ENCODE measurements around the gene WDTC1. TPM values are rescaled to one million over a fixed set of nuclear protein-coding genes. Genes with fewer than 3 reads are reported as not detected.
A peak's percentile ranks its signal among the peaks of the same experiment; 100 is the strongest.

Gene WDTC1
- total and polyA plus RNA-seq, 9 of the 15 experiments (the other 6 are each of a cell fraction or from before 2014, with no cell fraction given) = 0.18 to 32.3 (median 8.8) TPM

GRCh38 chr1:27300341-27301051 lies 66.1 kb downstream of the WDTC1 start (continued):
- no peak for TF ChIP-seq PKNOX1 (IDR thresholded peaks at IDR 0.05)
- TF ChIP-seq HES1 (IDR thresholded peaks at IDR 0.05; ENCODE audit: low read depth) = no peak
- TF ChIP-seq GTF2F1 (IDR thresholded peaks at IDR 0.05; ENCODE audit: low read depth, low read length) = 0 out of 2 replicates have a peak, but pooled peaks have one; percentile 48
- no peak for TF ChIP-seq CXXC5 (CRISPR knock-in tag; IDR thresholded peaks at IDR 0.05)
- peak; percentile 92 for TF ChIP-seq DEAF1 (CRISPR knock-in tag; IDR thresholded peaks at IDR 0.05)
- TF ChIP-seq ZNF583 (CRISPR knock-in tag; IDR thresholded peaks at IDR 0.05) = no peak
- peak; percentile 16; the same call in 1 of the 2 replicates for TF ChIP-seq MAX (CRISPR knock-in tag; IDR thresholded peaks at IDR 0.05)
- TF ChIP-seq PHB (CRISPR knock-in tag; IDR thresholded peaks at IDR 0.05) = peak; percentile 18; the same call in 1 of the 2 replicates
- TF ChIP-seq MYNN (IDR thresholded peaks at IDR 0.05) = peak; percentile 21; the same call in 1 of the 2 replicates
- no peak for TF ChIP-seq MYNN (CRISPR knock-in tag; IDR thresholded peaks at IDR 0.05)
- TF ChIP-seq REST (IDR thresholded peaks at IDR 0.05; ENCODE audit: borderline replicate concordance) = peak; percentile 88; the same call in 1 of the 2 replicates
- TF ChIP-seq REST (CRISPR knock-in tag; IDR thresholded peaks at IDR 0.05; ENCODE audit: low read depth) = peak; percentile 49; the same call in 1 of the 2 replicates
- TF ChIP-seq MAFG (tag; conservative IDR thresholded peaks at IDR 0.05) = no peak
- 0 out of 4 replicates have a peak, but pooled peaks have one; percentile 26 to 63 for TF ChIP-seq TBL1XR1 (IDR thresholded peaks at IDR 0.05; ENCODE audit: low read length in 2 of 2)
- no peak for TF ChIP-seq ZNF239 (CRISPR knock-in tag; IDR thresholded peaks at IDR 0.05)
- peak; percentile 96 for TF ChIP-seq STAG1 (CRISPR knock-in tag; IDR thresholded peaks at IDR 0.05; ENCODE audit: borderline replicate concordance)
- TF ChIP-seq HNRNPLL (IDR thresholded peaks at IDR 0.05; ENCODE audit: low read depth, low read length, poor library complexity, severe bottlenecking) = no peak

Data from K562 (cell line).